K562 (cell line): ENCODE data around the gene RNU6-9. TPM values are rescaled to one million over a fixed set of nuclear protein-coding genes. Genes with fewer than 3 reads are reported as not detected.

Source experiments
- ATAC-seq: fragments of 200-7000 bp; cut with Tn5 transposase; 3 replicates; pipeline ENCODE4 v1.9.1; 2020; ENCODE audit warnings: moderate library complexity
- BruUV-seq: library from RNA; stranded (reverse); fragments of 400-500 nt; replicated peaks from 2 replicates; lab custom pipeline; 2021; lab: Mats Ljungman, UMichigan
- CTCF ChIA-PET: fragments of 300-600 bp; formaldehyde crosslinking; extraction: SDS; loops from one replicate; lab custom pipeline; 2021; ENCODE audit warnings: low intra/inter-chr PET ratio; lab: Yijun Ruan, JAX
- POLR2A ChIA-PET: fragments of 300-600, 350-650 bp; sonication (Branson Sonifier 250); formaldehyde crosslinking; extraction: SDS; loops from one replicate; lab custom pipeline; 2021; ENCODE audit warnings: antibody characterized with exemption, inconsistent platforms; lab: Yijun Ruan, JAX
- DNase-seq, 4 experiments: peaks; one replicate each; pipeline versions ENCODE4 v3.0.0 to v3.0.0-alpha.2; 2011 to 2018; ENCODE audit warnings: low spot score in 3 of 4, mixed read lengths in 3 of 4; ENCODE audit errors: extremely low read depth in 1 of 4
- FAIRE-seq: peaks from 2 replicates; lab custom pipeline; 2011; peaks lifted over from hg19 to GRCh38; lab: Jason Lieb, UNC
- H2AFZ ChIP-seq: 2 replicates; pipeline ENCODE4 v1.6.0; 2011; ENCODE audit warnings: low read depth, low read length, control low read depth, inconsistent platforms
- H3K27ac ChIP-seq: fragments of 200-600 bp; 3 replicates; pipeline ENCODE4 v1.8.0; 2011; ENCODE audit warnings: low read depth, mild to moderate bottlenecking, control low read depth, inconsistent platforms, low read length, moderate library complexity, mixed read lengths; ENCODE audit errors: extremely low read depth
- H3K27me3 ChIP-seq, 2 experiments: fragments of 300-600 bp in 1 of 2; 2 replicates in 1 of 2; 3 replicates in 1 of 2; pipeline versions ENCODE4 v1.6.0 to v1.8.0; 2011; ENCODE audit warnings: inconsistent platforms in 2 of 2, low read length in 2 of 2, mild to moderate bottlenecking in 1 of 2, mixed read lengths in 1 of 2, moderate library complexity in 1 of 2; ENCODE audit not compliant: control insufficient read depth in 2 of 2, insufficient read depth in 2 of 2
- H3K36me3 ChIP-seq: fragments of 300-600 bp; 3 replicates; pipeline ENCODE4 v1.8.0; 2011; ENCODE audit warnings: mild to moderate bottlenecking, low read length, inconsistent platforms; ENCODE audit not compliant: control insufficient read depth, insufficient read depth
- H3K4me1 ChIP-seq, 2 experiments: fragments of 200-600 bp in 1 of 2; replicated peaks in 1 of 2; 2 replicates in 1 of 2; 3 replicates in 1 of 2; pipeline versions ENCODE4 v1.5.1 to v1.8.0; 2011; ENCODE audit warnings: inconsistent platforms in 2 of 2, low read length in 2 of 2, mild to moderate bottlenecking in 1 of 2, mixed read lengths in 1 of 2, moderate library complexity in 1 of 2; ENCODE audit not compliant: control insufficient read depth in 2 of 2, insufficient read depth in 2 of 2
- H3K4me2 ChIP-seq: 2 replicates; pipeline ENCODE4 v1.6.1; 2011; ENCODE audit warnings: low read length, control low read depth, inconsistent platforms, mixed read lengths; ENCODE audit not compliant: insufficient read depth
- H3K4me3 ChIP-seq: fragments of 200-600 bp; sonication (generic), shearing (Covaris generic); 2 replicates; pipeline ENCODE4 v1.5.1; 2016; ENCODE audit warnings: control low read depth, inconsistent platforms
- H3K79me2 ChIP-seq: fragments of 200-600 bp; 3 replicates; pipeline ENCODE4 v1.8.0; 2011; ENCODE audit warnings: low read length, inconsistent platforms; ENCODE audit not compliant: control insufficient read depth, insufficient read depth
- H3K9ac ChIP-seq, 2 experiments: 2 replicates each; pipeline versions ENCODE4 v1.6.0 to v1.6.1; 2011; ENCODE audit warnings: low read depth in 2 of 2, low read length in 2 of 2, control low read depth in 1 of 2, inconsistent platforms in 1 of 2, mild to moderate bottlenecking in 1 of 2, mixed read lengths in 1 of 2; ENCODE audit not compliant: insufficient read depth in 1 of 2
- H3K9me1 ChIP-seq: one replicate; pipeline ENCODE4 v1.6.0; 2011; ENCODE audit warnings: inconsistent platforms, mild to moderate bottlenecking, low read length, moderate library complexity; ENCODE audit not compliant: control insufficient read depth, insufficient read depth
- H3K9me3 ChIP-seq: replicated peaks from 2 replicates; pipeline ENCODE4 v1.5.1; 2011; ENCODE audit warnings: low read depth, low read length, inconsistent platforms; ENCODE audit not compliant: control insufficient read depth, insufficient read depth
- H4K20me1 ChIP-seq: replicated peaks from 2 replicates; pipeline ENCODE4 v1.6.1; 2011; ENCODE audit warnings: low read length, inconsistent platforms, mixed read lengths; ENCODE audit not compliant: control insufficient read depth, insufficient read depth
- CBFA2T2 ChIP-seq: fragments of 450-650 bp; conservative IDR thresholded peaks from 2 replicates; pipeline ENCODE4 v1.6.1; 2017; ENCODE audit warnings: mild to moderate bottlenecking
- CHD1 ChIP-seq: fragments of 200-600 bp; sonication (generic); IDR thresholded peaks from one replicate; pipeline ENCODE4 v1.6.1; 2012; ENCODE audit warnings: mild to moderate bottlenecking, moderate library complexity, low read length, inconsistent platforms
- GMEB1 ChIP-seq: fragments of 250-450 bp; sonication (Bioruptor Pico); IDR thresholded peaks from 2 replicates; pipeline ENCODE4 v1.4.0; 2020; ENCODE audit warnings: mild to moderate bottlenecking
- ILF3 ChIP-seq: fragments of 450-650 bp; IDR thresholded peaks from 2 replicates; pipeline ENCODE4 v1.6.1; 2018; ENCODE audit warnings: antibody characterized with exemption, mild to moderate bottlenecking, moderate library complexity, borderline replicate concordance
- TEAD4 ChIP-seq, 2 experiments: sonication (generic) in 1 of 2; formaldehyde crosslinking in 1 of 2; IDR thresholded peaks; 2 replicates each; pipeline versions ENCODE4 v1.6.1 to v1.8.0; 2012 to 2022; ENCODE audit warnings: borderline replicate concordance in 1 of 2, inconsistent platforms in 1 of 2, low read length in 1 of 2, mild to moderate bottlenecking in 1 of 2, missing genetic modification reagents in 1 of 2
- ZNF57 ChIP-seq: fragments of 450-650 bp; formaldehyde crosslinking; IDR thresholded peaks from 2 replicates; pipeline ENCODE4 v1.4.0; 2020; ENCODE audit warnings: mild to moderate bottlenecking, moderate library complexity
- WGBS: fragments of 100-300 bp; shearing (Covaris generic); methylation state at CpG from one replicate; pipeline ENCODE4 v1.1.6; 2016; ENCODE audit warnings: low coverage, mixed read lengths; ENCODE audit not compliant: insufficient coverage; ENCODE audit errors: missing lambda C conversion rate; 5-methylcytosine and 5-hydroxymethylcytosine counted together
- in situ Hi-C: fragments of 300-500 bp; cut with MboI; formaldehyde crosslinking; loops from 4 replicates; pipeline ENCODE4 v1.15.0; 2018; ENCODE audit warnings: inconsistent platforms, mixed read lengths
- intact Hi-C: fragments of 100-400 bp; cut with micrococcal nuclease; formaldehyde crosslinking; loops from 2 replicates; pipeline ENCODE4 v1.14.2; 2022
- polyA plus RNA-seq, 8 experiments: library from polyadenylated mRNA; depleted of rRNA in 4 of 8; stranded (reverse) in 5 of 8; unstranded in 3 of 8; fragments of >200 nt; fragmentation: Nextera tagmentation in 2 of 8; fragmentation: Illumina TruSeq in 1 of 8; extraction: Ambion mirVana in 2 of 8; extraction: Trizol in 1 of 8; gene quantifications; 2 replicates each; pipeline versions ENCODE4 v1.2.1 to v1.2.3, GENCODE V29; 2011 to 2014; ENCODE audit warnings: inconsistent platforms in 1 of 8, missing spikeins in 1 of 8
- total RNA-seq, 7 experiments: library from RNA; depleted of rRNA in 6 of 7; stranded (reverse); fragments of >200 nt in 6 of 7; fragmentation: Illumina TruSeq in 2 of 7; extraction: Trizol in 2 of 7; gene quantifications; 2 replicates each; pipeline versions ENCODE4 v1.2.1 to v1.2.3, GENCODE V29; 2011 to 2021; ENCODE audit warnings: low replicate concordance in 1 of 7

The RNU6-9 gene
- total and polyA plus RNA-seq, 9 of the 15 experiments (the other 6 are each of a cell fraction or from before 2014, with no cell fraction given): not detected

GRCh38 chr19:892243-892893 is 916 bp upstream of the RNU6-9 start:
- peaks cover 38% of the 10 kb centered on the region; the same call in 2 of the 3 replicates for H3K36me3 ChIP-seq
- H3K9me3 ChIP-seq: no peaks in the 10 kb centered on the region
- peak in 2 of 4 experiments; percentile 50 for DNase-seq
- in situ Hi-C loops (no loop called here), intact Hi-C loops (loop anchor here (2.0 kb wide), 1 partner anchor 14 kb away; no protein-coding TSS in a partner anchor)
- CTCF ChIA-PET: interaction anchor here (1.3 kb wide), 1 partner anchor 26 kb away, joined by 3 read pairs; no protein-coding TSS in a partner anchor
- POLR2A ChIA-PET: interaction anchor here (0.6 to 2.9 kb wide), 8 partner anchors 10 to 377 kb away, joined by 3 to 15 read pairs (median 3); partner anchors contain the start of genes CIRBP and PRTN3
- TF ChIP-seq ILF3 (no peak), GMEB1 (CRISPR knock-in tag) (no peak), CHD1 (peak; percentile 38), ZNF57 (CRISPR knock-in tag) (no peak), TEAD4 (IDR thresholded peaks at IDR 0.05; ENCODE audit: low read length) (no peak), TEAD4 (CRISPR knock-in tag; IDR thresholded peaks at IDR 0.05; ENCODE audit: borderline replicate concordance) (no peak), CBFA2T2 (no peak)
- H3K9ac ChIP-seq: peak overlapping the region; percentile 73 to 95; a peak in 3 of 4 replicates
- no peak overlapping the region for H2AFZ ChIP-seq
- BruUV-seq: TSS peak; percentile 34
- H4K20me1 ChIP-seq: peaks cover 6% of the 10 kb centered on the region
- peak overlapping the region; percentile 83 for H3K4me2 ChIP-seq
- H3K79me2 ChIP-seq: peaks cover 36% of the 10 kb centered on the region
- no peaks in the 10 kb centered on the region for H3K27me3 ChIP-seq
- peak overlapping the region; percentile 100 for H3K27ac ChIP-seq
- no peak for FAIRE-seq
- WGBS: 7% methylated on average over 7 of the region's 27 CpGs
- no peaks in the 10 kb centered on the region for H3K9me1 ChIP-seq
- ATAC-seq: no peak
- peak overlapping the region; percentile 79 for H3K4me3 ChIP-seq
- peaks cover 9 to 68% of the 10 kb centered on the region in 2 experiments; a peak in 4 of 5 replicates for H3K4me1 ChIP-seq
